ENCODE data around the gene TERC. TPM values are rescaled to one million over a fixed set of nuclear protein-coding genes. Genes with fewer than 3 reads are reported as not detected.

TERC gene
- 46.9 and 184 TPM in 2 replicates for total RNA-seq

GRCh38 chr3:169764882-169765612 lies at the start of gene TERC:
TSS of gene TERC (minus strand) at chr3:169765060.

GRCh38 chr3:169812332-169813235 lies 47.7 kb upstream of the TERC start, which contains the start of the genes LRRC34 and LRRIQ4:
TSS of gene LRRC34 (minus strand) at chr3:169812904. CDS start at chr3:169812548, 356 bp downstream.
TSS of gene LRRIQ4 (plus strand) at chr3:169812870. CDS start at chr3:169821922, 9,052 bp downstream.

DNA sequence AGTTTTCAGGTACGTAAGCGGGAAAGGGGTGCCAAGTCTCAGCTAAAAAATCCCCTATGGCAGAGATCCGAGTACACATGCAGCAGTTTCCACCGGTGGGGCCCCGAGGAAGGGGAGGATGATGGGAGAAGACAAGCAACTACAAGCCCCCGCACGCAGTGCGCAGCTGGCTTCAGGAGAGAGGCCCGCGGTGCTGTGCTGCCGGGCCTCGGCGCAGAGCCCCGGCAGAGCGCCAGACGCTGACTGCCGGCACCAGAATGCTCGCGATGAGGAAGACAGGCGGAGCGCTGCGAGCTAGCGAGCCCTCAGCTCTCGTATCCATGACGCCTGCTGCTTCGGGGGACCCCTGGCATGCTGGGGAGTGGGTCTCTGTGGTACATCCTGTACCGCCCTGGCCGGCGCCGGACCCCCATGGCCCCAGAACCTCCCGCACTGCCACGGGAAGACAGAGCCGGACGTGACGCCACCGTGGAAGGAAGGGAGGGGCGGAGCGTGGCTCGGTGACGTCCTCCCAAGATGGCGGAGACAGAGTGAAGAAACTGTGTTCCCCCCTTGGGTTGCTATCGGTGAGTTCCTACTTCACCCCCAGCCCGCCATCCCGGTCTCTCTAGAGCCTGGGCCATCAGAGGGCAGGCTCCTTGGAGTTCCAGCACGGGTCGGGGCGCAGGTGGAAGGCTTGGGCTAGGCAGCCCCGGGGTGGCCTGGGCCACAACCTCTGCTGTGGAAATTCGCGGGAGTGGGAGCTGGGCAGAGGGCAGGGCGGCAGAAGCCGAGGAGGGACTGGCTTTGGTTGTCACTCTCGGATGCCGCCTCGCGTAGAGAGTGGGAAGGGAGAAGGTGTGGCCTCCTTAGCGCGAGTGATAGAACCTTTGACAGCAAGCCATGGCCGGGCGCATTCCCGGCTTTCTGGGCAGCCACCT lies 8.3 kb upstream of the TERC start, which contains the start of gene MYNN:
Gene MYNN (plus strand): TSS at position 500 of the 920 bp plus-strand sequence. CDS start 900 bp downstream, outside the sequence.

DNA sequence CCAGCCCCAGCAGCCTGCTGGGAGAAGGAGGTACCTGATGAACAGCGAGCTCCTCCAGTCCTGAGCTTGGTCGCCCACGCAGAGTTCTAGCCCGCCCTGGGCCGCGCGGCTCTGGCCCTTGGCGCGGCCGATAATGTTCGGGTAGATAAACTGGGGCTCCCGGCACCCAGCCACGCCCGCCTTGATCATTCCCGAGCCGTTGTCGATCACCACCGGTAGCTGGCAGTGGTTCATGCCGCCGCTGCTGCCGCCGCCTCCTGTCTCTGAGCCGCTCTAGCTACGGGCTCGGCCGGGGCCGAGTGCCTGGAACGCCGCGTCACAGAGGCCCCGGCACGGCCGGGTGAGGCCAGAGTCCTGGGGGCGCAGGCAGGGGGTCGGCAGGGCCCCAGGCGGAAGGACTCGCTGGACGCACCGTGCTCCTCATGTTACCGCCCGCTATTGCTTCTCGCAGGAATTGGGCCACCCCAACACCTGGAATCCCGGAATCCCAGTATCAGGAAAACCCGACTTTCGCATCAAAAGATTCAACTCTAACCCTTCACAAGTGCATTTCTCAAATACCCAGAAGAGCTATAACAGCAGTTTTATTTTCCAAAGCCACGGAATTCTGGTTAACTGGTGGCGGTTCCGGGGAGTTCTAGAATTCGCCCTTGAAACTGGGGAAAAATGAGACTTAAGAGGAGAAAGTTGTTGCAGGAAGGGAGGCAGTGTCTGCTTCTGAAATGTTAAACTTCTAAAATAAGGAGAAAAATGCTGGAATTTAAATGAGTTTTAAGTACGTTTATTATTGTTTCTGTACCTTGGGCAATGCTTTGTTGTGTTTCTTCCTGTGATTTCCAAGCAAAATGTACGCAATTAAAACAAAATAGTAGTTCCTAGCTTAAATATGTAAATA lies 4.7 kb upstream of the TERC start, which contains the start of gene ACTRT3:
Gene ACTRT3 (minus strand): TSS at position 275 of the 895 bp plus-strand sequence. CDS start 41 bp downstream, at position 234.

Other genes starting within 250 kb of the TERC start
- gene MECOM, start 101.3 kb downstream of the TERC start, total RNA-seq: 90.1 and 130 TPM in 2 replicates
- gene ACTRT3, start 4.5 kb upstream of the TERC start, total RNA-seq: 3.3 and 4.3 TPM in 2 replicates
- gene MYNN, start 8.3 kb upstream of the TERC start, total RNA-seq: 19.1 and 22.1 TPM in 2 replicates
- gene LRRIQ4, start 47.8 kb upstream of the TERC start, total RNA-seq: not detected in 2 replicates
- 0.38 and 2.2 TPM in 2 replicates for gene LRRC34, start 47.8 kb upstream of the TERC start, total RNA-seq
- not detected in 2 replicates for gene LRRC31, start 104.9 kb upstream of the TERC start, total RNA-seq
- gene SAMD7, start 146.5 kb upstream of the TERC start, total RNA-seq: not detected in 2 replicates
- gene SEC62, start 201.7 kb upstream of the TERC start, total RNA-seq: 34.3 and 56.7 TPM in 2 replicates

All from endothelial cell of coronary artery (primary cell).